Esophagus squamous epithelium (tissue), 4 donors: ENCODE measurements around the gene GMEB2.

Experiments used
- CTCF ChIP-seq, 6 experiments: fragments of 450-650 bp in 4 of 6; fragments of 200-600 bp in 2 of 6; sonication (generic) in 2 of 6; IDR thresholded peaks; one replicate each; pipeline ENCODE4 v1.5.1; 2016 to 2019; ENCODE audit warnings: antibody characterized with exemption in 6 of 6, mild to moderate bottlenecking in 4 of 6, moderate library complexity in 4 of 6
- POLR2A ChIP-seq, 4 donors: fragments of 450-650 bp; IDR thresholded peaks; one replicate each; pipeline ENCODE4 v1.6.1; 2017; ENCODE audit warnings: antibody characterized with exemption in 4 of 4, mild to moderate bottlenecking in 4 of 4, moderate library complexity in 3 of 4

GRCh38 chr20:63565699-63566335 lies 61.1 kb downstream of the GMEB2 start:
- TF ChIP-seq CTCF (IDR thresholded peaks at IDR 0.05) = no peak
- no peak for TF ChIP-seq POLR2A (IDR thresholded peaks at IDR 0.05)
